Activated naive CD8-positive, alpha-beta T cell (primary cell): ENCODE measurements around the gene CACNA1B.
"Not testable (repeated sequence)": the region's sequence is repeated elsewhere in the genome, so short reads cannot be mapped to it uniquely, and the experiment has no call there.

ENCODE experiments used
- H3K27ac Mint-ChIP-seq: one replicate; pipeline ENCODE4 v1.8.0; 2021; ENCODE audit warnings: mixed read lengths
- H3K27me3 Mint-ChIP-seq: one replicate; pipeline ENCODE4 v1.8.0; 2021; ENCODE audit warnings: mixed read lengths
- H3K36me3 Mint-ChIP-seq: one replicate; pipeline ENCODE4 v1.8.0; 2021; ENCODE audit warnings: mixed read lengths
- H3K4me1 Mint-ChIP-seq: one replicate; pipeline ENCODE4 v1.8.0; 2021; ENCODE audit warnings: low read depth, mixed read lengths
- H3K4me3 Mint-ChIP-seq: one replicate; pipeline ENCODE4 v1.8.0; 2021; ENCODE audit warnings: mild to moderate bottlenecking, mixed read lengths
- H3K9me3 Mint-ChIP-seq: one replicate; pipeline ENCODE4 v1.8.0; 2021; ENCODE audit warnings: low read depth, mixed read lengths

Gene CACNA1B

GRCh38 chr9:138112791-138113600 is 235.4 kb downstream of the CACNA1B start:
- Mint-ChIP-seq H3K4me1 (no peaks in the 10 kb centered on the region), H3K9me3 (no peaks in the 10 kb centered on the region), H3K36me3 (no peaks in the 10 kb centered on the region), H3K27ac (no peak overlapping the region), H3K27me3 (peaks cover 2% of the 10 kb centered on the region), H3K4me3 (no peak overlapping the region)

- not testable (repeated sequence) for H3K27me3 Mint-ChIP-seq, H3K9me3 Mint-ChIP-seq, H3K27ac Mint-ChIP-seq, H3K4me3 Mint-ChIP-seq, H3K4me1 Mint-ChIP-seq, H3K36me3 Mint-ChIP-seq
Measured at GRCh38 chr9:138113701-138114325, 236.2 kb downstream of the CACNA1B start.

- Mint-ChIP-seq H3K4me1 (no peaks in the 10 kb centered on the region), H3K36me3 (no peaks in the 10 kb centered on the region), H3K27me3 (peaks cover 2% of the 10 kb centered on the region), H3K4me3 (no peak overlapping the region), H3K27ac (no peak overlapping the region), H3K9me3 (no peaks in the 10 kb centered on the region)
Measured at GRCh38 chr9:138114501-138115245, 237.1 kb downstream of the CACNA1B start.

DNA sequence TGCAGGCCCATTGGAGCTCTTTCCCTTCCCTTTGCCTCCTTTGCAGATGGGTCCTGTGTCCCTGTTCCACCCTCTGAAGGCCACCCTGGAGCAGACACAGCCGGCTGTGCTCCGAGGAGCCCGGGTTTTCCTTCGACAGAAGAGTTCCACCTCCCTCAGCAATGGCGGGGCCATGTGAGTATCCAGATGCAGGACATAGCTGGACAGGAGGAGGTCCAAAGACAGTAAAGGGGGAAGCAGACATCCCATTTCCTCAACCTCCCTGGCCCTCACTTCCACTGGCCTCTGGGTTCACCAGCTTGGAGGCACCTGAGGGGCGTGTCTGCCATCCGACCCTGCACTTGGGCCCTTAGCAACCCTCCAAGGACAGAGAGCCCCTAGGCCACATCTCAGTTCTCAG is 237.9 kb downstream of the CACNA1B start:
- H3K9me3 Mint-ChIP-seq = no peaks in the 10 kb centered on the region
- H3K27ac Mint-ChIP-seq = no peak overlapping the region
- H3K36me3 Mint-ChIP-seq = no peaks in the 10 kb centered on the region
- H3K4me1 Mint-ChIP-seq = no peaks in the 10 kb centered on the region
- no peak overlapping the region for H3K4me3 Mint-ChIP-seq
- peaks cover 2% of the 10 kb centered on the region for H3K27me3 Mint-ChIP-seq

GRCh38 chr9:138116521-138116920 is 238.9 kb downstream of the CACNA1B start:
- Mint-ChIP-seq H3K4me3 (no peak overlapping the region), H3K36me3 (no peaks in the 10 kb centered on the region), H3K4me1 (no peaks in the 10 kb centered on the region), H3K9me3 (no peaks in the 10 kb centered on the region), H3K27me3 (peaks cover 2% of the 10 kb centered on the region), H3K27ac (no peak overlapping the region)

DNA sequence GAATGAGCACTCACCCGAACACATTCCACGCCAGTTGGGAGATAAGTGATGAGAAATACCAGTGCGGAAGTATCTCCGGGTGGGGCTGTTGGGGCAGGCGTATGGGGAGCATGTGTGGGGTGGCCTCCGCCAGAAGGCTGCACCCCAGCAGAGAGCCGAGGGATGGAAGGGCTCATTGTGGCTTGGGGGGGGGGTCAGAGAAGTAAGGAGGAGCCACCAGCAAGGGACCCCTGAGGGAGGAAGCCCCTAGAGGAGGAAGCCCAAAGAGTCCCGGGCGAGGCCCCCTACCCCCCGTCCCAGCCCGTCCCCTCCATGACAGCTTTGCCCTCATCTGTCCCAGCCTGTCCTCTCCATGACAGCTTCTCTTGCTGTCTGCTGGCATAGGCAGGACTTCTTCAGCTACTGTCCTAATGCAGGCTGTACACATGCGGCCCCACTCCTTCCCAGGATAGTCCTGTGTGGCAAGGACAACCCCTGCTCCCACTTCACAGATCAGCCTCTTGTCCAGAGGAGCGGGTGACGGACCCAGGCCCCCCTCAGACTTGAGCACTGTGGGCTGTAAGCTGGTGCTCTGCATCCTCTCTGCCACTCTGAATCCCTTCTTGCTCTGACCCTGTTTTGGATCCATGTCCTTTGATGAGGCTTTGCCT is 239.6 kb downstream of the CACNA1B start:
- Mint-ChIP-seq H3K4me1 (no peaks in the 10 kb centered on the region), H3K9me3 (no peaks in the 10 kb centered on the region), H3K27ac (no peak overlapping the region), H3K36me3 (no peaks in the 10 kb centered on the region), H3K4me3 (no peak overlapping the region), H3K27me3 (peaks cover 2% of the 10 kb centered on the region)

DNA sequence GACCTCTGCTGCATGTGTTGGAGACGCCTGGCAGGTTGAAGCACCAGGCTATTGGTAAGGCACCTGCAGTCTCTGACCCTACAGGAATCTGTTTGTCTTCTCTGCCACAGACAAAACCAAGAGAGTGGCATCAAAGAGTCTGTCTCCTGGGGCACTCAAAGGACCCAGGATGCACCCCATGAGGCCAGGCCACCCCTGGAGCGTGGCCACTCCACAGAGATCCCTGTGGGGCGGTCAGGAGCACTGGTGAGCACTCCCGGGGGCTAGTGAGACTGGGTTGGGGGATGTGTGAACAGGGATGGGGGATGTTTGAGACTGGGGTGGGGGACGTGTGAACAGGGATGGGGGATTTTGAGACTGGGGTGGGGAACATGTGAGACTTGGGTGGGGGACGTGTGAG is 240.3 kb downstream of the CACNA1B start:
- Mint-ChIP-seq H3K4me1 (no peaks in the 10 kb centered on the region), H3K9me3 (no peaks in the 10 kb centered on the region), H3K27me3 (peaks cover 2% of the 10 kb centered on the region), H3K27ac (no peak overlapping the region), H3K36me3 (no peaks in the 10 kb centered on the region), H3K4me3 (no peak overlapping the region)

GRCh38 chr9:138118601-138119071 is 241.1 kb downstream of the CACNA1B start:
- Mint-ChIP-seq H3K4me3 (no peak overlapping the region), H3K9me3 (no peaks in the 10 kb centered on the region), H3K27me3 (peaks cover 2% of the 10 kb centered on the region), H3K36me3 (no peaks in the 10 kb centered on the region), H3K27ac (no peak overlapping the region), H3K4me1 (no peaks in the 10 kb centered on the region)

- H3K4me1 Mint-ChIP-seq = no peaks in the 10 kb centered on the region
- H3K27ac Mint-ChIP-seq = no peak overlapping the region
- H3K9me3 Mint-ChIP-seq = no peaks in the 10 kb centered on the region
- H3K36me3 Mint-ChIP-seq = no peaks in the 10 kb centered on the region
- peaks cover 2% of the 10 kb centered on the region for H3K27me3 Mint-ChIP-seq
- no peak overlapping the region for H3K4me3 Mint-ChIP-seq
Measured at GRCh38 chr9:138119202-138120027, 241.8 kb downstream of the CACNA1B start.

DNA sequence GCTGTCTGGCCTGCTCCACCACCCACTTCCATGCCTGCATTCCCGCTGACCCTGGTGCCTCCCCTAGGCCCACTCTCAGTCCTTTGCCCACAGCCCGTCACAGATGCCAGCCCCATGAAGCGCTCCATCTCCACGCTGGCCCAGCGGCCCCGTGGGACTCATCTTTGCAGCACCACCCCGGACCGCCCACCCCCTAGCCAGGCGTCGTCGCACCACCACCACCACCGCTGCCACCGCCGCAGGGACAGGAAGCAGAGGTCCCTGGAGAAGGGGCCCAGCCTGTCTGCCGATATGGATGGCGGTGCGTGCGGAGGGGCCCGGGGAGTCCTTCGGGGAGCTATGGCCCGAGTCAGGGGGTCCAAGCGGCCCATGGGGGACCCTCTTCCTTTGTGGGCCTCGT is 242.5 kb downstream of the CACNA1B start:
- Mint-ChIP-seq H3K27ac (no peak overlapping the region), H3K9me3 (no peaks in the 10 kb centered on the region), H3K36me3 (no peaks in the 10 kb centered on the region), H3K27me3 (peaks cover 2% of the 10 kb centered on the region), H3K4me1 (no peaks in the 10 kb centered on the region), H3K4me3 (no peak overlapping the region)

- Mint-ChIP-seq H3K36me3 (no peaks in the 10 kb centered on the region), H3K27ac (no peak overlapping the region), H3K9me3 (no peaks in the 10 kb centered on the region), H3K4me3 (no peak overlapping the region), H3K4me1 (no peaks in the 10 kb centered on the region), H3K27me3 (peaks cover 2% of the 10 kb centered on the region)
Measured at GRCh38 chr9:138120511-138121437, 243.2 kb downstream of the CACNA1B start.

GRCh38 chr9:138121438-138122050 is 244.0 kb downstream of the CACNA1B start:
- H3K4me3 Mint-ChIP-seq = no peak overlapping the region
- H3K27me3 Mint-ChIP-seq = peaks cover 2% of the 10 kb centered on the region
- H3K36me3 Mint-ChIP-seq = no peaks in the 10 kb centered on the region
- no peaks in the 10 kb centered on the region for H3K9me3 Mint-ChIP-seq
- no peaks in the 10 kb centered on the region for H3K4me1 Mint-ChIP-seq
- no peak overlapping the region for H3K27ac Mint-ChIP-seq

GRCh38 chr9:138122201-138122600 is 244.6 kb downstream of the CACNA1B start:
- Mint-ChIP-seq H3K27me3 (peaks cover 2% of the 10 kb centered on the region), H3K4me3 (no peak overlapping the region), H3K27ac (no peak overlapping the region), H3K4me1 (no peaks in the 10 kb centered on the region), H3K36me3 (no peaks in the 10 kb centered on the region), H3K9me3 (no peaks in the 10 kb centered on the region)
